Activated T-helper 1 cell treated with anti-CD3 and anti-CD28 coated beads, Interleukin-2, amount 50 U/mL, for 16 hours (primary cell): ENCODE data around the gene SMARCA4.

Experiments
- DNase-seq, 2 donors: peaks; one replicate each; pipeline ENCODE4 v3.0.0-alpha.2; 2020; ENCODE audit warnings: low read depth in 1 of 2, low spot score in 1 of 2

The SMARCA4 gene

GRCh38 chr19:11033251-11033650 lies 72.4 kb downstream of the SMARCA4 start:
- DNase-seq = no peak

- DNase-seq = no peak
These were observed 72.9 kb downstream of the SMARCA4 start for GRCh38 chr19:11033763-11034162.

- no peak for DNase-seq
These were observed 73.8 kb downstream of the SMARCA4 start for GRCh38 chr19:11034449-11035213.

GRCh38 chr19:11035441-11036377 lies 74.9 kb downstream of the SMARCA4 start:
- peak; percentile 65 to 80 for DNase-seq

- no peak for DNase-seq
These were observed 77.7 kb downstream of the SMARCA4 start for GRCh38 chr19:11038511-11038910.

GRCh38 chr19:11041194-11041593 lies 80.4 kb downstream of the SMARCA4 start:
- DNase-seq = no peak

GRCh38 chr19:11041966-11042627 lies 81.3 kb downstream of the SMARCA4 start:
- DNase-seq = no peak

GRCh38 chr19:11044431-11044830 lies 83.6 kb downstream of the SMARCA4 start:
- DNase-seq = no peak

- DNase-seq = no peak
These were observed 84.7 kb downstream of the SMARCA4 start for GRCh38 chr19:11045536-11045935.

GRCh38 chr19:11046605-11047354 lies 86.0 kb downstream of the SMARCA4 start:
- no peak for DNase-seq

- no peak for DNase-seq
These were observed 87.0 kb downstream of the SMARCA4 start for GRCh38 chr19:11047866-11048265.

GRCh38 chr19:11050323-11051114 lies 89.7 kb downstream of the SMARCA4 start:
- DNase-seq = no peak

GRCh38 chr19:11053817-11054195 lies 93.0 kb downstream of the SMARCA4 start:
- DNase-seq = no peak

- DNase-seq = no peak
These were observed 93.4 kb downstream of the SMARCA4 start for GRCh38 chr19:11054200-11054599.

GRCh38 chr19:11054628-11055027 lies 93.8 kb downstream of the SMARCA4 start:
- no peak for DNase-seq

- no peak for DNase-seq
These were observed 97.6 kb downstream of the SMARCA4 start for GRCh38 chr19:11058246-11059030.

GRCh38 chr19:11059511-11060358 lies 98.9 kb downstream of the SMARCA4 start:
- no peak for DNase-seq

- DNase-seq = no peak
These were observed 101.1 kb downstream of the SMARCA4 start for GRCh38 chr19:11061952-11062351.
